GM10266 (cell line): ENCODE data around the gene CDH12.

Experiments
- DNase-seq: peaks from one replicate; pipeline ENCODE4 v3.0.0; 2012; ENCODE audit errors: extremely low spot score
- CTCF ChIP-seq: IDR thresholded peaks from 2 replicates; pipeline ENCODE4 v1.5.1; 2012; ENCODE audit warnings: mild to moderate bottlenecking, low read depth; ENCODE audit not compliant: control insufficient read depth, insufficient read depth; ENCODE audit errors: missing control alignments

CDH12 gene

GRCh38 chr5:22088517-22088916 lies 764.6 kb downstream of the CDH12 start:
- no peak for TF ChIP-seq CTCF
- no peak for DNase-seq

GRCh38 chr5:22079566-22079965 lies 773.6 kb downstream of the CDH12 start:
- no peak for TF ChIP-seq CTCF
- no peak for DNase-seq

- no peak for TF ChIP-seq CTCF
- DNase-seq: no peak
Measured at GRCh38 chr5:22079002-22079401, 774.1 kb downstream of the CDH12 start.

GRCh38 chr5:22076586-22076985 lies 776.6 kb downstream of the CDH12 start:
- no peak for TF ChIP-seq CTCF
- no peak for DNase-seq

- DNase-seq: no peak
- no peak for TF ChIP-seq CTCF
Measured at GRCh38 chr5:22070186-22070728, 782.9 kb downstream of the CDH12 start.

- no peak for TF ChIP-seq CTCF
- no peak for DNase-seq
Measured at GRCh38 chr5:22063717-22064116, 789.4 kb downstream of the CDH12 start.

GRCh38 chr5:22058620-22059019 lies 794.5 kb downstream of the CDH12 start:
- TF ChIP-seq CTCF: no peak
- DNase-seq: no peak
